Hematopoietic multipotent progenitor cell treated with erythropoietin and hydrocortisone succinate and interleukin-3 and kit ligand, for 17 days (in vitro differentiated cells): ENCODE results near the gene CCBE1.
"Not testable (repeated sequence)": the region's sequence is repeated elsewhere in the genome, so short reads cannot be mapped to it uniquely, and the experiment has no call there.

Source experiments
- DNase-seq: peaks from one replicate; pipeline ENCODE4 v3.0.0-alpha.2; 2015; ENCODE audit warnings: low spot score

Gene CCBE1

DNA sequence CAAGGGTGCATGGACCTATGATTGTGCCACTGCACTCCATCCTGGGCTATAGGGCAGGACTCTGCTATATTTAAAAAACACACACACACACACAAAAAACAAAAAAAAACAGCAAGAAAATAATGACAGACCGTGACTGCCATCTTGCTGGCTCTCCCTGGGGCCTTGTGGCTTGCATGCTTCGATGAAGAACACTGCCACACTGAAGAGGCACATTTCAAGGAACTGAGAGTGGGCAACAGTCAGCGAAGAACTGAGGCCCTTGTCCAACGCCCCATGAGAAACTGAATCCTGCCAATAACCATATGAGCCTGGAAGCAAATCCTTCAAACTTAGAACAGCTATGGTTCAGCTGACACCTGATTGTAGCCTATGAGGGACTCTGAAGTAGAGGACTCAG is 158.1 kb downstream of the CCBE1 start:
- DNase-seq, result no peak

DNA sequence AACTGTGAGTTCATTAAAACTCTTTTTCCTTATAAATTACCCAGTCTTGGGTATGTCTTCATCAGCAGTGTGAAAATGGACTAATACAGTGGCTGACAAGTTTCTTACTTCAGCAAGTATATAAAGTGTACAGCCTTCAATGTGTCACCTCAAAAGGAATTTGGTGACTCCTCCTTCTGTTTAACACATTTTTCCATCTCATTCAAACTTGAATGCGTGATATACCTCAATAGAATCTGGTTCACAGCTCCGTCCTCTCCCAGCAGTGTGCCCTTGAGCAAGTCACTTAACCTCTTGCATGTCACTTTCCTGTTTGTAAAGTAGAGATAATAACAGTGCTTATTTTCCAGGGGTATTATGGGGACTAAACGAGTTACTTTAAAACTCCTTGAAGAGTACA is 159.6 kb downstream of the CCBE1 start:
- no peak for DNase-seq

- DNase-seq, result no peak
These were observed 161.1 kb downstream of the CCBE1 start for GRCh38 chr18:59536166-59536565.

GRCh38 chr18:59535055-59535454 is 162.2 kb downstream of the CCBE1 start:
- no peak for DNase-seq

DNA sequence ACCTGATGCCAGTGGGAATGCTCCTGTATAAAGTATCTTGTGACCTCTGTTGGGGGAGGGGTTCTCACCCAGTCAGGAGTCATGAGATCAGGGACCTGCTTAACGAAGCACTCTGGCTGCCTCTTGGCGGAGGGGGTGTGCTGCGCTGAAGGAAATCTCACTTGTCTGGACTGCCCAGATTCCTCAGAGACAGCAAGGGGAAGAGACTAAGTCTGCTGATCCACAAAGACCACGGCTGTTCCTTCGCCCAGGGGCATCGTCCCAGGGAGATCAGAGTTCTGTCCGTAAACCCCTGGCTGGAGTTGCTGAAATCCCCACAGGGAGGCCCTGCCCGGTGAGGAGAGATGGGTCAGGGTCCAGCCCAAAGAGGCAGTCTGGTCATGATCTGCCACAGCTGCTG is 168.4 kb downstream of the CCBE1 start:
- no peak for DNase-seq

- no peak for DNase-seq
These were observed 176.5 kb downstream of the CCBE1 start for GRCh38 chr18:59520562-59521355.

GRCh38 chr18:59518705-59519104 is 178.5 kb downstream of the CCBE1 start:
- DNase-seq, result no peak

- no peak for DNase-seq
These were observed 179.6 kb downstream of the CCBE1 start for GRCh38 chr18:59517446-59518165.

DNA sequence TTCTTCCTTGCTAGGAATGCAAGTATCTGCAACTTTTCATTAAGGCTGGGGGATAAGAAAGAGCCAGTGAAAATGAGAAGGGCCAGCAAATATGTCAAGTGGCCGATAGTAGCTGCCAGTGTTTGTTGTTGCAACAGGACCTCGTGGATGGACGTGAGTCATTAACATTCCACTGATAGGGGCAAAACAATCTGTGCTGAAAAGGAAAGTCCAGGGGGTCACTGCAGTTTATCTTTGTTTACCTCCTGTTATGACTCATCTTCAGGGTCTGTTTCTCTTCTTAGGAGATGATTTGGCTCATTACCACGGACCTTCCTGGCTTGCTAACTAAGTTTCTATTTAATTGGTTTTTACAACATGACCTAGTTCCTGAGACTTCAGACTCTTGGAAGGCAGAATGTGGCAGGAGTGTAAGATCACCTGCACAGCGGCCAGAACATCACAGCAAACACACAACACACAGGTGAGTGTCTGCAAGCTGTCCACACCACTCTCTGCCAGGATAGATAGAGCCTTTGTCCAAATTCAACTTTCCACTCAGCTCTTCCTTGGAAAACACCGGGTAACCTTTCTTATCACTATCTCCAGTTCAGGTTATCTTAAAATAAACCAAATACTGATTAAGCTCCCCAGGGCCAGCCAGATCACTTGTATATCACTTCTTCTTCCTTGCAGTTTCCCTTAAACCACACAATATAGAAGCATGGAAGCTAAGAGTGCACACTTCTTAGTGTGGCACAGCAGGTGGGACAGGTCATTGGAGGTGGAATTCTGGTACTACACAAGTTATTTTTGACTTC is 180.7 kb downstream of the CCBE1 start:
- no peak for DNase-seq

- DNase-seq, result not testable (repeated sequence)
These were observed 181.3 kb downstream of the CCBE1 start for GRCh38 chr18:59515956-59516355.

GRCh38 chr18:59515147-59515546 is 182.1 kb downstream of the CCBE1 start:
- no peak for DNase-seq

DNA sequence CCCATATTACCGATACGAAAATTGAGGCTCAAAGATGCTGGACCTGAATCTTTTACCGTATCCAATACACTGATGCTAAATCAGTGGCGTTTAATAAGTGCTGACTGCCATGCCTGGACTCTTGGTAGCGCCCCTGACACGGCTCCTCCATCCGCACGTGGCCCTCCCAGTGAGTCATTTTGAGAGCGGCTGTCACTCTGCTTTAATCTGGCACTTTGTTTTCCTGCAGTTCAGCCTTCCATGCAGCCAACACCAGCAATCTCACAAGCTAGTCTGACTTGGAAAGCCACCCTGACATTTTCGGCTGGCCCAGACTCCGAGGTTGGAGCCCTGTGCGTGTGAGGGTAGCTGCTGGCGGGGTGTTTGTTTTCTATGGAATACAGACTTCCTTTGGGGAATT is 183.0 kb downstream of the CCBE1 start:
- no peak for DNase-seq

DNA sequence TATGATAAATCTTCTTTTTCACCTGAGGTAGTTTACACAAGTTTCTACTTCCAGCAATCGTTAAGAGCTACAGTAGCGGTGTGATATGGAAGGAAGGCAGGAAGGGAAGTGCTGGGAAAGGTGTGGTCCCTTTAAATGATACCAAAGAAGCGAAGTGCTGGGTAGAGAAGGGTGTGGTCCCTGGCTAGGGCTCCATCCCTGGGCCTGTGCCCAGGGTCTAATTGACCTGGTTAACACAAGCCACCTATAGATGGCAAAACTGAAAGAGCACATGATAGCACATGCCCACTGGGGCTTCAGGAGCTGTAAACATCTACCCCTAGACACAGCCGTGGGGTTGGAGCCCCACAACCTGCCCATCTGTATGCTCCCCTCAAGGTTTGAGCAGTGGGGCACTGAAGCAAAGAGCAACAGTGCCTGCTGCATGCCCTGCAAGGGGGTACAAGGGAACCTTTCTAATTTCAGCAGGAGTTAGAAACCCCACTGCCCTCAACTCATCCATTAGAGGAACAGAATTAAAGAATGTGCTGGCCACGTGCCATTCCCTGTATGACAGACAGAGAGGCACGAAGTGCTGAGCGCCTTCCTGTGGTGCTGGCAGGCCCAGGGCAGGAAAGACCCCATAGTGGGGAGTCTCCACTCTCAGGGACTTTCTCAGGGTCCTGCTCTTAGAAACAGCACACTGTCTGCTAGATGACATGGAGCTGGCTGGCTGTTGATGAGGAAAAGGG is 185.0 kb downstream of the CCBE1 start:
- no peak for DNase-seq

DNA sequence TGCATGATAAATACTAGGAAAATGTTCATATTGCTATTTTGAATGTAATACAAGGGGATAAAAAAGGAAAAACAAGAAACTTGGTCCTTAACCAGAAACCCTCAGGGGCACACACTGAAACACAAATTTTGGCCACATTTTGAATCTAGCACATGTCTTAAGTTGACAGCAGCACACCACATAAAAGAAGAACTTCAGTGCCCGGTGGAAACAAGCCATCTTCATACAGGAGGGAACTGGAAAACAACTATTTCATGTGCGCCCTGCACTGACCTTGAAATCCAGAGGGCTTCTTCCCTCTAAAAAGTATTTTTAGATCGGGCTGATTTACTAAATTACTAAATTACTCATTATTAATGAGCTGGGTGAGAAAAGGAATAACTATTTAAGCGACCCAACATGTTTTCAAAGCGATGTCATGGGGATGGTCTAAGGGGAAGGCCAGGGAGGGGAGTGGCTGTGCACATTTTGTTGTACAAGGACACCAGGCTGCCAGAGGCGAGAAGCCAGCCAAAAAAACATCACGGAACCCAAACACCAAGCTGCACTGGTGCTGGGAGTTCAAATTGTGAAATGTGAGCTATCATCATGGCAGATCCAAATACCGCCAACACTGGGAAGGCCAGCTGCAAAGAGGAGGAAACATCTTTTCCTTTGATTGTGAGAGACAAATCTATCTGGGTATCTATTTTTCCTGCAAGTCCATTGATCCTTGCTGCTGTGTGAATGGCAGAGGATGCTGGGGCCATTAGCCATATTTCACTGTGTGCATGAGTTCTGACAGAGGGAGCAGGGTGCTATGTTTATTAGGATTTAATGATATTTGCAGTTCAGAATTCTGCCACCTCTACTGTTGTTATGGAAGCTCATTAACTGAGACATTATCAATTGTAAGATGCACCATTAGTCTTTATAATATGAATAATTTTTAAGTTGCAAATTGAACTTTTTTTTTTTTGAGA is 187.5 kb downstream of the CCBE1 start:
- DNase-seq, result no peak

- no peak for DNase-seq
These were observed 191.9 kb downstream of the CCBE1 start for GRCh38 chr18:59505356-59505755.

GRCh38 chr18:59502274-59503175 is 194.7 kb downstream of the CCBE1 start:
- no peak for DNase-seq

GRCh38 chr18:59501920-59502273 is 195.3 kb downstream of the CCBE1 start:
- DNase-seq, result no peak

- no peak for DNase-seq
These were observed 196.5 kb downstream of the CCBE1 start for GRCh38 chr18:59500765-59501164.

GRCh38 chr18:59498506-59499086 is 198.6 kb downstream of the CCBE1 start:
- DNase-seq, result no peak
